HEK293 (cell line): Measurements from ENCODE around the gene KRTAP12-3.

Experiments used
- CTCF ChIP-seq: fragments of 450-650 bp; formaldehyde crosslinking; IDR thresholded peaks from 2 replicates; pipeline ENCODE4 v1.5.1; 2016; ENCODE audit warnings: missing biosample characterization, missing genetic modification characterization
- PATZ1 ChIP-seq: fragments of 450-650 bp; formaldehyde crosslinking; IDR thresholded peaks from 2 replicates; pipeline ENCODE4 v1.5.1; 2016; ENCODE audit warnings: missing biosample characterization, missing genetic modification characterization
- ZBTB26 ChIP-seq: fragments of 450-650 bp; formaldehyde crosslinking; optimal IDR thresholded peaks from 2 replicates; pipeline ENCODE3; 2016; ENCODE audit warnings: missing biosample characterization, mild to moderate bottlenecking, missing genetic modification characterization
- ZBTB7A ChIP-seq: fragments of 450-650 bp; formaldehyde crosslinking; IDR thresholded peaks from 2 replicates; pipeline ENCODE4 v1.5.1; 2016; ENCODE audit warnings: low read depth, missing biosample characterization, missing genetic modification characterization
- ZFP37 ChIP-seq: fragments of 450-650 bp; formaldehyde crosslinking; IDR thresholded peaks from 2 replicates; pipeline ENCODE4 v1.5.1; 2016; ENCODE audit warnings: missing biosample characterization, missing genetic modification characterization
- ZNF140 ChIP-seq: fragments of 450-650 bp; formaldehyde crosslinking; IDR thresholded peaks from 2 replicates; pipeline ENCODE4 v1.5.1; 2016; ENCODE audit warnings: missing biosample characterization, missing genetic modification characterization
- ZNF148 ChIP-seq: fragments of 450-650 bp; formaldehyde crosslinking; IDR thresholded peaks from 2 replicates; pipeline ENCODE4 v1.5.0; 2017; ENCODE audit warnings: missing biosample characterization, missing genetic modification characterization, borderline replicate concordance
- ZNF311 ChIP-seq: fragments of 450-650 bp; formaldehyde crosslinking; IDR thresholded peaks from 2 replicates; pipeline ENCODE4 v1.5.1; 2017; ENCODE audit warnings: missing biosample characterization, missing genetic modification characterization, borderline replicate concordance
- ZNF510 ChIP-seq: fragments of 450-650 bp; formaldehyde crosslinking; IDR thresholded peaks from 2 replicates; pipeline ENCODE4 v1.5.1; 2018; ENCODE audit warnings: mild to moderate bottlenecking, missing genetic modification characterization, missing biosample characterization; ENCODE audit not compliant: insufficient replicate concordance

- TF ChIP-seq CTCF (tag by site-specific recombination) (no peak), PATZ1 (tag by site-specific recombination) (no peak), ZBTB26 (tag by site-specific recombination) (no peak), ZNF148 (tag by site-specific recombination) (no peak), ZFP37 (no peak), ZNF140 (tag by site-specific recombination) (no peak), ZNF510 (no peak), ZBTB7A (tag by site-specific recombination) (no peak), ZNF311 (tag by site-specific recombination) (no peak)
These were observed 24.9 kb downstream of the KRTAP12-3 start for GRCh38 chr21:44682580-44683151.
